GM19035 (cell line): ENCODE measurements around the gene LCMT1.
"Not testable (repeated sequence)": the region's sequence is repeated elsewhere in the genome, so short reads cannot be mapped to it uniquely, and the experiment has no call there.

Experiments used
- ATAC-seq: cut with Tn5 transposase; IDR thresholded peaks from one replicate; pipeline ENCODE4 v1.9.1; 2021; ENCODE audit not compliant: unreplicated experiment

The LCMT1 gene

DNA sequence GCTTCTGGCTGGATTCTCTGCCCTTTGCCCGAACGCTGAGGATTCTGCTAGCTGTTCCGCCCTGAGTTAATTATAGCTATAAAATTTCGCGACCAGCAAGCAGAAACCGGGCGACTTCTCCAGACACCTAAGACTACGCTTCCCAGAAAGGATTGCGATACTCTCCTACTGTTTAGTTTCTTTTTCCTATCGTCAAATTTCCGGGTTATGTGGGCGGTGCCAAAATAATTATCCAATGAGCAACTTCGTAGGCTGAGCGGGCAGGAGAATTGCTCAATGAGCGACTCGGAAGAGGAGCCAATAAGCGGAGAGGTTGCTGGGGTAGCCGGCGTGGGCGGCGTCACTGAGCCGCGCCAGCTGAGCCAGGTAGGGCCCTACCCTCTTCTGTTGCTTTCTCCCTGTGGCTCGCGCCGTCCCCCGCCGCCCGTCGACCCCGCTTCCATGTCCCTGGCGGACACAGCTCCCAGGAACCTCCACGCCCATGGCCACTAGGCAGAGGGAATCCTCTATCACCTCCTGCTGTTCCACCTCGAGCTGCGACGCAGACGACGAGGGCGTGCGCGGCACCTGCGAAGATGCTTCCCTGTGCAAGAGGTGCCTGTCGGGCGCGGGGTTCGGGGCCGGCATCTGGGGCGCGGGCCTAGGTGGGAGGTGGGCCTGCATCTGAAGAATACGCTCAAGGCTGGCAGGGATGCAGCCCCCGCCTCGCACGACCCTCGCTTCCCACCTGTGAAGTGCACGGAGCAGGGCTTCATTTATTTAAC lies at the start of gene LCMT1:
Gene LCMT1 (plus strand): TSS at position 340 of the 764 bp plus-strand sequence. CDS start 142 bp downstream, at position 482.
- ATAC-seq = peak; percentile 93

DNA sequence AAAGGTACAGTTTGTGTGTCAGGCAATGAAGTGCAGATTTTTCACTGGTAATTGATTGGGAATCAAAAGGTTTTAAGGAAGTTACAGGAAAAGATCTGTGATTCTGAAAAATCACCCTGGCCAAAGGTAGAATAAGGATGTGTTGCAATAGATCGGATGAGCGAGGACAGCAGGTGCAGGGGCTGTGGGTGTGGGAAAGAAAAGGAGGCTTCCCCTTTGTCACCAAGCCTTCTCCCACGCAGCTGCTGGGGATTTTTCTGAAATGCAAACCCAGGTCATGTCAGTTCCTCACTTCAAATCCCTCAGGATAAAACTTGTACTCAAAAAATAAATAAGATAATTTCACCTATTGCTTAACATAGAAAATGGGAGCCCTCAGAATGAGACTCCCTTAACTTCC lies 48.4 kb upstream of the LCMT1 start:
- ATAC-seq = no peak

- no peak for ATAC-seq
Measured at GRCh38 chr16:25063865-25064264, 47.7 kb upstream of the LCMT1 start.

DNA sequence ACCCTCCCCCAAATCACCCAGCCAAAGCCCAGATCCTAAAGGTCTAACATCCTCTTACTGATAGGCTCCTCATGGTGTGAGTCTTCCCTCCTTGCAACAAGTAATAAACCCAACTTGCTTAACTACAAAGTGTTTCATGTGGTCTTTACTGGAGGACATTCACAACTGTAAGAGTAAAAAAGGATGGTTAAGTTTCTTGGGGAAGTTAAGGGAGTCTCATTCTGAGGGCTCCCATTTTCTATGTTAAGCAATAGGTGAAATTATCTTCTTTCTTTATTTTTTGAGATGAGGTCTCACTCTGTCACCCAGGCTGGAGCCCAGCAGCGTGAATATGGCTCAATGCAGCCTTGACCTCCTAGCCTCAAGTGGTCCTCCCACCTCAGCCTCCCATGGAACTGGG lies 47.3 kb upstream of the LCMT1 start:
- ATAC-seq = not testable (repeated sequence)

- no peak for ATAC-seq
Measured at GRCh38 chr16:25064937-25065336, 46.6 kb upstream of the LCMT1 start.

- ATAC-seq = no peak
Measured at GRCh38 chr16:25065899-25066298, 45.6 kb upstream of the LCMT1 start.

- no peak for ATAC-seq
Measured at GRCh38 chr16:25066426-25066746, 45.2 kb upstream of the LCMT1 start.

- ATAC-seq = peak; percentile 91
Measured at GRCh38 chr16:25066747-25067631, 44.6 kb upstream of the LCMT1 start.

DNA sequence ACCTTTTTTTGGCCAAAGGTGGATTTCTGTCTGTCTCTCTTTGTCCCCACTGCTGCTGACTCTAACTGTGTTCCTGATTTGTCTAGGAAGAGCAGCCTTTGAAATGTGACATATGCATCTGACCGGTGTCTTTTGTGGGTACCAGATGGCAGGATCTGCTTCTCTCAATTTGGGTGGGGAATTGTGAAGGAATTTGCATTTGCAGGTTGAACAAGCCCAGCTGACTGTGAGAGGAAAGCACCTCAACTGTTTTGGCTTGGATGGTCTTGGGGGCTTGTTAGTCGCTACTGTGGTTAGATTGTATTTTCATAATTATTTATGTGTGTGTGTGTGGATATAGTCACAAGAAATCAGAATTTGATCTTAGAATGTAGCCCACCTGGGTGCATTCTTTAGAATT lies 37.7 kb upstream of the LCMT1 start:
- ATAC-seq = no peak

GRCh38 chr16:25078386-25078978 lies 33.1 kb upstream of the LCMT1 start:
- no peak for ATAC-seq

GRCh38 chr16:25079637-25080378 lies 31.7 kb upstream of the LCMT1 start:
- ATAC-seq = no peak

DNA sequence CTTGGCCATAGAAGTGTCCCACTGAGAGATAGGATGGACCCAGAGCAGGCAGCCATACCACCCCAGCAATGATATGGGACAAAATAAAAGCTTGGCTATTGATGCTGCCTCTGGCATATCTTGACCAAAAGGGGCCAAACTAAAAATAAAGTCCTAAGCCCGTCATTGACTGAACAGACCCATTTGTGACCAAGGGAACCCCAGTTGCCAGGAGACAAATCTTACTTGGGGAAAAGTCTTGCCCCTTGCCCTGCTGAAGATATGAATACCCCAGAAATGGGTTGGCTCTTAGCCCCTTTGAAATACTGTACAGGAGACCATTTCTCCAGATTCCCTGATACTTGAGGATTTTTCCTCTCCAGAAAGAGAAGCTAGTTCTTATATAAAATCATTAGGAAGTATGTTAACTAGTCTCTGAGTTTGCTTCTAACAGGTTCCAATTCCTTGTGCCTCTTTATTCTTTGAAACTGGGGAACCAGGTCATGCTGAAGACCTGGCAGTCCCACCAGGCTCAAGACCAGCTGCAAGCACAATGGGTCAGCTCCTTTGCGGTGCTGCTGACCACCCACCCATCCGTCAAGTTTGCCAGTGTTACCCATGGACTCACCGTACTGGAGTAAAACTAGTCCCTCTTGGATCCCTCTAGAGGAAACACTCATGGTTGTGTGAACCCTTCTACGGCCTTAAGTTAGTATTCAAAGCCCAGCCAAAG lies 31.0 kb upstream of the LCMT1 start:
- no peak for ATAC-seq

DNA sequence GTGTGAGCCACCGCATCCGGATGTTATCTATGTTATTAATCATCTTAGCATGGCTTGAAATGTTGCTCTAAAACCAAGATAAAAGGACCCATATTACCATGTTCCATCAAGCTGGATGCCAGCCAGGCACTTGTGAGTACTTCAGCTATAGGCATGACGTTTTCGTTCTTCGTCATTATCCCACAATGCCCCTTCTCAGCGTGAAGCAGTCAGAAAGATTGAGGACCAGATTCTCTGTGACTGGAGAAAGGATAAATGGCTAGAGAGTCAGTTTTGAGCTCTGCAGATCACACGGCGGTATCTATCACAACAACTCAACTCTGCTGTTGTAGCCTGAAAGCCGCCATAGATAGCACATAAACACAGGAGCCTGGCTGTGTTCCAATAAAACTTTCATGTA lies 29.8 kb upstream of the LCMT1 start:
- ATAC-seq = no peak

DNA sequence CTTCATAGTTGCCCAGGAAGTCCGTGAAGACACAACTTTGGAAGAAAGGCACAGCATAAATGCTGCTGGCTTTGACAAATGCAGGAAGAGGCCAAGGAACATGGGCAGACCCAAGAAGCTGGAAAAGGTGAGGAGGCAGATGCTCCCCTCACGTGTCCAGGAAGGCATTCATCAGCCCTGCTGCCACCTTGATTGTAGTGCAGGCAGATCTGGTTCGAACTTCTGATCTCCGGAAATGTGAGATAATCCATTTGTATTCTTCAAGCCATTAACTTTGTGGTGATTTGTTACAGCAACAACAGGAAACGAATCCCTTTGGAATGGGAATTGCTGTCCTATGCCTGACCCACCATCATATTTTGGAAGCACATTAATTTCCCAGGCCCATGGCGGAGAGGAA lies 28.5 kb upstream of the LCMT1 start:
- no peak for ATAC-seq

DNA sequence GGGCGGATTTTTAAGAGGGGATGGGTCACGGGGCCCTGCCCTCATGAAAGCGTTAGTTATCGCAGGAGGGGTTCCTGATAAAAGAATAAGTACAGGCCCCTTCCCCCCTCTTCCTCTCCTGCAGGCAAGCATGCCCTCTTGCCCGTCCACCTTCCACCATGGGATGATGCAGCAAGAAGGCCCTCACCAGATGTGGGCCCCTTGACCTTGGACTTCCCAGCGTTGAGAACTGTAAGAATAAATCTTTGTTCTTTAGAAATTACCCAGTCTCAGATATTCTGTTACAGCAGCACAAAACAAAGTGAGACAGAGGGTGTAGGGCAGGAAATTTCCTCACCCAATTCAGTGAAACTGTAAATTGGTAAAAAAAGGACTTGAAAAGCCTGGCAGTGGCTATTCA lies 27.8 kb upstream of the LCMT1 start:
- ATAC-seq = no peak

GRCh38 chr16:25084797-25085196 lies 26.7 kb upstream of the LCMT1 start:
- no peak for ATAC-seq

DNA sequence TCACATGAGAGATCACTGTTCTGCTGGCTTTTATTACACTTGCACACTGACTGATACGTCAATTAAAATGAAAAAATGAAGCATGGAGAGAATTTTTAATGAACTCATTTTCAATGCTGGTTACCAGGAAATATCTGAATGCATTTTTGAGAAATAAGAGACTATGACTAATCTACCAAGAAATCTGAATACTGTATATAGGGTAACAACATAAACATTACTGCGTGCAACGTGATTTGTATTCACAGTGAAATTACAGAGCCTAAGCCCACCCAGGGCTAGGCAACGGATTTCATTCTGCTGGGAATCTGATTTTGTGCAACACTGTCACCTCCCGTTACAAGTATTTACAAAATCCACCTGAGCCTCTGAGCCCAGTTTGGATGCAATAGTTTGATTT lies 23.8 kb upstream of the LCMT1 start:
- no peak for ATAC-seq

GRCh38 chr16:25089351-25089750 lies 22.2 kb upstream of the LCMT1 start:
- no peak for ATAC-seq

GRCh38 chr16:25092441-25092840 lies 19.1 kb upstream of the LCMT1 start:
- ATAC-seq = no peak

DNA sequence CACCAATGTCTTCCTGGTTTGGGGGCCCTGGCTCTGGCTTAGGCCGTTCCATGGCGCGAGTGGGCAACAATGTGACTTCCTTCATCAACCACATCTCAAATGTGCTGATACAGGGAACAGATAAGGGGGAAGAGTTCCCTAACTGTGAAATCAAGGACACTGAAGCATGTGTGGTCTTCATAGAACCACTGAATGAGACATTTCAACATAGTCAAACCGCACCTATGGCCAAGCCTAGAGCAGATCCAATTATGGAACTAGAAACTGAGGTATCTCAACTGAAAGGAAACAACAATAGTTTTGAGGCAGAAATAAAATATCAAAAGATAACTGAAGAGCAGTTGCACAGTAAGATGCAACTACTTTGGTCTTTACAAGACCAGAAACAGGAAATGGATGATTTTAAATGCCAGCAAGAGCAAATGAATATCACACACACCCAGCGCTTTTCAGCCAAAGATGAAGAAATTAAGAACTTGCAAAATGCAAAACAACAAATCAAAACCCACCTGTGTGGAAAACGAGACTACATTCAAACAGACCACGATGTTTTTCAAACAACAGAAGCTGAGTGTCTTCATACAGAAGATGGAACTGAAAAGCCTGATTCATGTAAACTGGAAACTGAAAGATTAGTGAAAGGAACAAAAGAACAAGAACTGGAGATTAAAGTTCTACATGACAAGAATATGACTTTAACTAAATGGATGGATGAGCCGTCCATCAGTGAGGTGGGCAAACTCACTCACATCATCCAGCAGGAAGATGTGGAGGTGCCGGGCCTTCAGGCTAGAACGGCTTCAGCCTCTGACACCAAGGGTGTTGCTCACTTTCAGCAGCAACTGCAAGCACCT lies 18.1 kb upstream of the LCMT1 start:
- no peak for ATAC-seq
